OCI-LY1 (cell line): Measurements from ENCODE around the gene SLC24A3.

Experiments
- EZH2 ChIP-seq: fragments of 200-600 bp; sonication (generic), shearing (Covaris generic); IDR thresholded peaks from 2 replicates; pipeline ENCODE4 v1.8.0; 2017; ENCODE audit warnings: borderline replicate concordance, mixed run types, mild to moderate bottlenecking, antibody characterized with exemption, low read length, moderate library complexity, mixed read lengths
- TF ChIP-seq, protein P1 (sequence below): fragments of 200-600 bp; sonication (generic), shearing (Covaris generic); IDR thresholded peaks from 2 replicates; pipeline ENCODE4 v1.5.1; 2017; ENCODE audit warnings: mild to moderate bottlenecking, antibody characterized with exemption, low read length, moderate library complexity, mixed read lengths

- TF ChIP-seq EZH2: no peak
- TF ChIP-seq, protein P1, sequence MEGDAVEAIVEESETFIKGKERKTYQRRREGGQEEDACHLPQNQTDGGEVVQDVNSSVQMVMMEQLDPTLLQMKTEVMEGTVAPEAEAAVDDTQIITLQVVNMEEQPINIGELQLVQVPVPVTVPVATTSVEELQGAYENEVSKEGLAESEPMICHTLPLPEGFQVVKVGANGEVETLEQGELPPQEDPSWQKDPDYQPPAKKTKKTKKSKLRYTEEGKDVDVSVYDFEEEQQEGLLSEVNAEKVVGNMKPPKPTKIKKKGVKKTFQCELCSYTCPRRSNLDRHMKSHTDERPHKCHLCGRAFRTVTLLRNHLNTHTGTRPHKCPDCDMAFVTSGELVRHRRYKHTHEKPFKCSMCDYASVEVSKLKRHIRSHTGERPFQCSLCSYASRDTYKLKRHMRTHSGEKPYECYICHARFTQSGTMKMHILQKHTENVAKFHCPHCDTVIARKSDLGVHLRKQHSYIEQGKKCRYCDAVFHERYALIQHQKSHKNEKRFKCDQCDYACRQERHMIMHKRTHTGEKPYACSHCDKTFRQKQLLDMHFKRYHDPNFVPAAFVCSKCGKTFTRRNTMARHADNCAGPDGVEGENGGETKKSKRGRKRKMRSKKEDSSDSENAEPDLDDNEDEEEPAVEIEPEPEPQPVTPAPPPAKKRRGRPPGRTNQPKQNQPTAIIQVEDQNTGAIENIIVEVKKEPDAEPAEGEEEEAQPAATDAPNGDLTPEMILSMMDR: no peak
Measured at GRCh38 chr20:19211252-19211651, 1.2 kb upstream of the SLC24A3 start.
